Lower leg skin (tissue), 4 donors: Measurements from ENCODE around the gene ZSWIM8. TPM values are rescaled to one million over a fixed set of nuclear protein-coding genes. Genes with fewer than 3 reads are reported as not detected.
"Not testable (repeated sequence)": the region's sequence is repeated elsewhere in the genome, so short reads cannot be mapped to it uniquely, and the experiment has no call there.

Source experiments
- DNase-seq, 2 donors: peaks; one replicate each; pipeline ENCODE4 v3.0.0-alpha.2; 2019; ENCODE audit warnings: low spot score in 2 of 2
- H3K4me3 ChIP-seq: fragments of 200-600 bp; sonication (generic); 2 replicates; pipeline ENCODE4 v1.5.1; 2017; ENCODE audit warnings: mild to moderate bottlenecking, low read depth; ENCODE audit not compliant: poor library complexity, severe bottlenecking
- POLR2A ChIP-seq, 2 donors: fragments of 450-650 bp; IDR thresholded peaks; one replicate each; pipeline ENCODE4 v1.6.1; 2016 to 2017; ENCODE audit warnings: antibody characterized with exemption in 2 of 2, mild to moderate bottlenecking in 1 of 2, moderate library complexity in 1 of 2
- WGBS, 2 donors: methylation state at CpG; one replicate each; pipeline ENCODE4 v1.1.5; 2018; 5-methylcytosine and 5-hydroxymethylcytosine counted together
- intact Hi-C: fragments of 100-400 bp; cut with DNase I; formaldehyde crosslinking; loops from one replicate; pipeline ENCODE4 v1.15.0; 2023; ENCODE audit warnings: low total_unique reads
- total RNA-seq, 4 donors: library from RNA; depleted of rRNA; stranded (reverse); fragments of >200 nt; gene quantifications; one replicate each; pipeline ENCODE4 v1.1.0, GENCODE V29; 2016
- TF ChIP-seq, protein P1 (sequence below), 3 donors: fragments of 450-650 bp; IDR thresholded peaks; one replicate each; pipeline ENCODE4 v1.5.1; 2016; ENCODE audit warnings: antibody characterized with exemption in 3 of 3, mild to moderate bottlenecking in 3 of 3, moderate library complexity in 2 of 3

The ZSWIM8 gene
- total RNA-seq, 4 donors from 2014 or later, result 99.0 to 262 (median 108) TPM

DNA sequence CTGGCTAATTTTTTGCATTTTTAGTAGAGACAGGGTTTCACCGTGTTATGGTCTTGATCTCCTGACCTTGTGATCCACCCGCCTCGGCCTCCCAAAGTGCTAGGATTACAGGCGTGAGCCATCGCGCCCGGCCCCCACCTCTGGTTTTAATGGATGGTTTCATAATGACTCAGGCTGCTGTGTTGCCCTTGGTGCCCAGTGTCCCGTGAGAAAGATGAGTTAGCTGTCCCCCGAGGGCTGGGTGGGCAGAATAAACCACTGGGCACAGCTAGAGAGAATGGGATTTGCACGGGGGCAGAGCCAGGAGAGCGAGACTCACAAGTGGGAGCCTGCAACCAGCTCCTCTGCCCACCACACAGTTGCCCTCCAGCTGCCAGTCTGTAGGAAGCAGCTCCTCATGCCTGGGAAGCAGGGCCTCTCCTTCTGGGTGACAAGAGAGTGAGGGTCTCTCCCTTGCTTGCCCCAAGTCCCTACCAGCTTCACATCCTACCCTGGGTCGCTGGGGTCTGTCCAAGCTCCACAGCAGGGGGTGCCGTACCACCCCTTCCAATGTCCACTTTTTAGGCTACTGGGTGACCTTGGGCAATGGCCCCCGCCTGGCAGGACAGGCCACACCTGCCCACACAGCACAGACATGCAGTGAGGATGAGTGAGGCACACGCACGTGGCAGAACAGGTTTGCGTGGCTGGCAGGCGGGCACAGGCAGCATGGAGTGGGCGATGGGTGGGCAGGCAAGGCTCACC is 42.1 kb downstream of the ZSWIM8 start:
- WGBS, 2 donors, result 75 to 80% methylated on average over 16 to 19 of the region's 19 CpGs
- TF ChIP-seq, protein P1, sequence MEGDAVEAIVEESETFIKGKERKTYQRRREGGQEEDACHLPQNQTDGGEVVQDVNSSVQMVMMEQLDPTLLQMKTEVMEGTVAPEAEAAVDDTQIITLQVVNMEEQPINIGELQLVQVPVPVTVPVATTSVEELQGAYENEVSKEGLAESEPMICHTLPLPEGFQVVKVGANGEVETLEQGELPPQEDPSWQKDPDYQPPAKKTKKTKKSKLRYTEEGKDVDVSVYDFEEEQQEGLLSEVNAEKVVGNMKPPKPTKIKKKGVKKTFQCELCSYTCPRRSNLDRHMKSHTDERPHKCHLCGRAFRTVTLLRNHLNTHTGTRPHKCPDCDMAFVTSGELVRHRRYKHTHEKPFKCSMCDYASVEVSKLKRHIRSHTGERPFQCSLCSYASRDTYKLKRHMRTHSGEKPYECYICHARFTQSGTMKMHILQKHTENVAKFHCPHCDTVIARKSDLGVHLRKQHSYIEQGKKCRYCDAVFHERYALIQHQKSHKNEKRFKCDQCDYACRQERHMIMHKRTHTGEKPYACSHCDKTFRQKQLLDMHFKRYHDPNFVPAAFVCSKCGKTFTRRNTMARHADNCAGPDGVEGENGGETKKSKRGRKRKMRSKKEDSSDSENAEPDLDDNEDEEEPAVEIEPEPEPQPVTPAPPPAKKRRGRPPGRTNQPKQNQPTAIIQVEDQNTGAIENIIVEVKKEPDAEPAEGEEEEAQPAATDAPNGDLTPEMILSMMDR (IDR thresholded peaks at IDR 0.05), result no peak
- no peak for TF ChIP-seq POLR2A (IDR thresholded peaks at IDR 0.05)
- intact Hi-C loops, result no loop called here
- no peak for DNase-seq
- H3K4me3 ChIP-seq, result no peak overlapping the region

DNA sequence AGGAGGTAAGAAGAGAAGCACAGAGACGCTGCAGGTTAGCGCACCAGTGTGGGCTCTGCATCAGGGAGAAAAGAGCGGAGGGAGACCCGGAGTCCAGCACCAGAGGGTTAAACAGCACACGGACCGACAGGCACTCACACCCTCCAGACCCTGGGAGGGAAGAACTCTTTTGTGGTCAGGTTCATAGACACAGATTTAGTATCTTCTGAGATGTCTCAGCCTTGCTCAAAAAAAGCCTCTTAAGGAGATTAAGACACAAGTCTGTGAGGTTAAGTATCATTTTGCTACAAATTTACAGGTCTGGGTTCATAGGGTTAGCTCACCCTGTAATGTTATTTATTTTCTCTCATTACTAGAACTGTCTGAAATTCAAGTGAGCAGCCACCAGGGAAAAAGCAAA is 42.8 kb downstream of the ZSWIM8 start:
- no peak overlapping the region for H3K4me3 ChIP-seq
- intact Hi-C loops, result no loop called here
- WGBS, 2 donors, result 90 to 94% methylated on average over 6 of the region's 6 CpGs
- DNase-seq, result no peak
- no peak for TF ChIP-seq POLR2A (IDR thresholded peaks at IDR 0.05)
- TF ChIP-seq, protein P1 (IDR thresholded peaks at IDR 0.05), result no peak

DNA sequence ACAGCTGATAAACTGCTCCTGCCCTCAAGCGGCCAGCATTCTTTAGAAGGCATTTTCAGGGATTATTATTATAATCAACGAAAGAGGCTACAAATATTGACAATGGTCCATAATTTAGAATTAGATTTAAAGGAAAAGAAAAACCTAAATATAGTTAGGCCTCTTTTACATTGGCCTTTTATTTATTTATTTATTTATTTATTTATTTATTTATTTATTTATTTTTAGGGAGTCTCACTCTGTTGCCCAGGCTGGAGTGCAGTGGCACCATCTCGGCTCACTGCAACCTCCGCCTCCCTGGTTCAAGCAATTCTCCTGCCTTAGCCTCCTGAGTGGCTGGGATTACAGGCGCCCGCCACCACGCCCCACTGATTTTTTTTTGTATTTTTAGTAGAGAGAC is 43.7 kb downstream of the ZSWIM8 start:
- intact Hi-C loops, DNase-seq, H3K4me3 ChIP-seq: not testable (repeated sequence)
- 91 to 98% methylated on average over 7 of the region's 7 CpGs for WGBS, 2 donors

DNA sequence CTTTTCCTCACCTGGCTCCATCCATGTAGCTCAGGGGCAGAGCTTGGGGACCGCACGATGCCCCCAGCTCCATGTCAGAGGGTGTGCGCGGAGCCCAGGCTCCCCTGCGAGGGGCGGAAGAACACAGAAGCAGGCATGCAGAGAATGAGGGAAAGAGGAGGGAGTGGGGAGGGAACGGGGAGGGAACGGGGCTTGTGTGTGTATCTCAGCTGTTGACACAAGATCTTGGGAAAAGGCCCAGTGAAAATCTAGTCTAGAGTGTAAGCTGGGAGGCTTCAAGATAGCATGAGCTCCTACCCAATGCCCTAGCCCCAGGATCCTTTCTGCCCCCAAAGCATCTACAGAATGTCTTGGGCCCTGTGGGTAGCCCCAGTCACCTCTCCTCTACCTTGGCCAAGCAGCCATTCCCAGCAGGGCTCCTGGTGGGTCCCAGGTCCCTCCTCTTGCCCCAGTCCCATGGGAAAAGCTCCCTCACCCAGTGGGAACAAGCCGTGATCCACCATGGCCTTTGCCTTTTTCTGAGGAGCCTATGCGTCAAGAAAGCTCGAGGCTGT is 51.1 kb downstream of the ZSWIM8 start:
- WGBS, 2 donors, result 96 to 97% methylated on average over 11 of the region's 11 CpGs
- no peak overlapping the region for H3K4me3 ChIP-seq
- TF ChIP-seq, protein P1 (IDR thresholded peaks at IDR 0.05), result no peak
- intact Hi-C loops, result loop anchor here (10.0 kb wide), 1 partner anchor 548 kb away; no protein-coding TSS in a partner anchor
- DNase-seq, result no peak

DNA sequence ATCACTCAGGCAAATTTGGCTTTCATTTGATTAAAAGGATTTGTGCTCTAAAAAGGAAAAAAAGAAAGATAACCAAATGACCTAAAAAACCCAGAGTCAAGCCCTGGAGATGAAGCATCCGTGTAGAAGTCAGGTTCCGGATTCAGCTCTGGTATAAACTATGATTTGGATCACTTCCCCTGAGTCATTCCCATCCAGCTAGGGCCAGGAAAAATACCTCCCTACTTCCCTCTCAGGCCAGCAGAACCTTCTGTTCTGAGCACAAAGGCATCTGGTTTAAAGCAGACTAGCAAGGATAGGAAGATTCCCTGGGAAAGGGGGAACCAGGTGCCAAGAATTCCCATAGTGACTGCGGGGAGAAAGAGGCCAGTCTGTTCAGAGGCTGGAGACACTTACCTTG is 51.7 kb downstream of the ZSWIM8 start:
- no peak for TF ChIP-seq POLR2A (IDR thresholded peaks at IDR 0.05)
- TF ChIP-seq, protein P1 (IDR thresholded peaks at IDR 0.05), result no peak
- WGBS, 2 donors, result 87 to 95% methylated on average over 3 of the region's 3 CpGs
- intact Hi-C loops, result loop anchor here (10.0 kb wide), 1 partner anchor 548 kb away; no protein-coding TSS in a partner anchor
- no peak for DNase-seq
- no peak overlapping the region for H3K4me3 ChIP-seq

DNA sequence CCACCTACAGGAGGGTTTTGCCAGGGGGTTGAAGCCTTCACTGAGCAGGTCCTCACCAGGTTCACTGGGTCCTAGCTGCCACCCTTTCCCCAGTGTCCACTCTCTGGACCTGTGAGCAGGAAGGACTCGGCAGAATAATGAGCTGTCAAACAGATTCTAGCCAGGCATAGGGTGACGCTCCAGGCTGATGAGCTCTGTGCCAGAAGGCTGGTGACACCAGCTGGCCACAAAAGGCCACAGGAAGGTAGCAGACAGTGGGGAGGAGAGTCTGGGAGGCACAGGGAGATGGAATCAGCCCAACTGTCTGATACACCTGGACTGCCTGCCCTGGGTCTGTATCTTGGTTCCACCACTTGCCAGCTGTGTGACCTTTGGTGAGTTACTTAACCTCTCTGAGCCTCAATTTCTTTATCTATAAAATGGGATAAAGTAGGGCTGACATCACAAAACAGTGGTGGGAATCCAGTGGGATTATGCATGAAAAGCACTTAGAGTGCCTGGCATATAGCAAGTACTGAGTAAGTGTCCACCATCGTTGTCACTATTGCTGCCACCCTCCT is 52.7 kb downstream of the ZSWIM8 start:
- 84 to 92% methylated on average over 3 of the region's 3 CpGs for WGBS, 2 donors
- H3K4me3 ChIP-seq, result no peak overlapping the region
- no peak for DNase-seq
- intact Hi-C loops, result loop anchor here (10.0 kb wide), 1 partner anchor 547 kb away; no protein-coding TSS in a partner anchor
- TF ChIP-seq, protein P1 (IDR thresholded peaks at IDR 0.05), result no peak
- TF ChIP-seq POLR2A (IDR thresholded peaks at IDR 0.05), result no peak
